Endothelial cell of umbilical vein (primary cell): ENCODE data around the gene WNK4. TPM values are rescaled to one million over a fixed set of nuclear protein-coding genes. Genes with fewer than 3 reads are reported as not detected.

ENCODE experiments used
- BruUV-seq: library from RNA; stranded (reverse); fragments of 400-500 nt; replicated peaks from 2 replicates; lab custom pipeline; 2021; lab: Mats Ljungman, UMichigan
- CTCF ChIA-PET: fragments of 300-600, 350-600 bp; sonication (Branson Sonifier 250); formaldehyde crosslinking; loops from one replicate; lab custom pipeline; 2021; ENCODE audit warnings: antibody characterized with exemption, inconsistent platforms; lab: Charles Lee
- POLR2A ChIA-PET: fragments of 300-600, 350-600 bp; sonication (Branson Sonifier 250); formaldehyde crosslinking; loops from one replicate; lab custom pipeline; 2021; ENCODE audit warnings: antibody characterized with exemption, inconsistent platforms; lab: Charles Lee
- DNase-seq: peaks from one replicate; pipeline ENCODE4 v3.0.0-alpha.2; 2011; ENCODE audit warnings: low read depth, low spot score
- FAIRE-seq: peaks from 2 replicates; lab custom pipeline; 2011; peaks lifted over from hg19 to GRCh38; lab: Jason Lieb, UNC
- H2AFZ ChIP-seq: 2 replicates; pipeline ENCODE4 v1.6.0; 2012; ENCODE audit warnings: low read depth, low read length, control low read depth, inconsistent platforms
- H3K27ac ChIP-seq: 2 replicates; pipeline ENCODE4 v1.5.1; 2011; ENCODE audit warnings: low read depth, mild to moderate bottlenecking, control low read depth, low read length, moderate library complexity; ENCODE audit not compliant: insufficient read depth
- H3K27me3 ChIP-seq, 2 experiments: 2 replicates each; pipeline versions ENCODE4 v1.6.0 to v1.6.1; 2011; ENCODE audit warnings: low read length in 2 of 2, mixed read lengths in 1 of 2; ENCODE audit not compliant: control insufficient read depth in 2 of 2, insufficient read depth in 2 of 2
- H3K36me3 ChIP-seq, 2 experiments: 2 replicates in 1 of 2; 3 replicates in 1 of 2; pipeline ENCODE4 v1.5.1; 2011; ENCODE audit warnings: low read length in 2 of 2, mild to moderate bottlenecking in 1 of 2, moderate library complexity in 1 of 2; ENCODE audit not compliant: control insufficient read depth in 2 of 2, insufficient read depth in 2 of 2; ENCODE audit errors: extremely low read depth in 1 of 2
- H3K4me1 ChIP-seq: 3 replicates; pipeline ENCODE4 v1.5.1; 2011; ENCODE audit warnings: mild to moderate bottlenecking, low read length; ENCODE audit not compliant: control insufficient read depth, insufficient read depth; ENCODE audit errors: extremely low read depth
- H3K4me2 ChIP-seq: 2 replicates; pipeline ENCODE4 v1.6.1; 2011; ENCODE audit warnings: low read length, control low read depth, mixed read lengths; ENCODE audit not compliant: insufficient read depth
- H3K4me3 ChIP-seq, 3 experiments: fragments of 200-600 bp in 1 of 3; sonication (generic), shearing (Covaris generic) in 1 of 3; replicated peaks in 1 of 3; 2 replicates each; pipeline ENCODE4 v1.5.1; 2011 to 2016; ENCODE audit warnings: control low read depth in 3 of 3, low read length in 3 of 3, mild to moderate bottlenecking in 2 of 3, inconsistent platforms in 1 of 3, low read depth in 1 of 3, moderate library complexity in 1 of 3; ENCODE audit not compliant: insufficient read depth in 1 of 3
- H3K79me2 ChIP-seq: 2 replicates; pipeline ENCODE4 v1.6.0; 2012; ENCODE audit warnings: low read length, inconsistent platforms; ENCODE audit not compliant: control insufficient read depth, insufficient read depth
- H3K9ac ChIP-seq: replicated peaks from 2 replicates; pipeline ENCODE3; 2011; ENCODE audit warnings: low read length, control low read depth; ENCODE audit not compliant: insufficient read depth; ENCODE audit errors: extremely low read depth
- H3K9me1 ChIP-seq: replicated peaks from 3 replicates; pipeline ENCODE4 v1.6.0; 2011; ENCODE audit warnings: mild to moderate bottlenecking, low read length; ENCODE audit not compliant: control insufficient read depth, insufficient read depth; ENCODE audit errors: extremely low read depth
- H3K9me3 ChIP-seq: replicated peaks from 2 replicates; pipeline ENCODE4 v1.5.1; 2012; ENCODE audit warnings: low read length, inconsistent platforms; ENCODE audit not compliant: control insufficient read depth, insufficient read depth
- H4K20me1 ChIP-seq: replicated peaks from 2 replicates; pipeline ENCODE3; 2011; ENCODE audit warnings: mild to moderate bottlenecking, low read length; ENCODE audit not compliant: control insufficient read depth, insufficient read depth; ENCODE audit errors: extremely low read depth
- CTCF ChIP-seq, 2 donors: IDR thresholded peaks; 1 replicate in 1 of 2; 2 replicates in 1 of 2; pipeline ENCODE4 v1.5.1; 2011; ENCODE audit warnings: low read length in 2 of 2, mild to moderate bottlenecking in 2 of 2, moderate library complexity in 2 of 2, control low read depth in 1 of 2, inconsistent platforms in 1 of 2, low read depth in 1 of 2; ENCODE audit not compliant: insufficient read depth in 1 of 2; ENCODE audit errors: extremely low read depth in 1 of 2
- JUN ChIP-seq: IDR thresholded peaks from 2 replicates; pipeline ENCODE4 v1.6.1; 2011; ENCODE audit warnings: borderline replicate concordance, low read depth; ENCODE audit not compliant: insufficient read length, insufficient read depth
- MAX ChIP-seq: IDR thresholded peaks from 2 replicates; pipeline ENCODE4 v1.6.1; 2011; ENCODE audit not compliant: insufficient read depth, insufficient read length
- POLR2A ChIP-seq: IDR thresholded peaks from 2 replicates; pipeline ENCODE4 v1.6.1; 2012; ENCODE audit warnings: low read depth, mild to moderate bottlenecking, control low read depth, low read length
- POLR2AphosphoS5 ChIP-seq: IDR thresholded peaks from 2 replicates; pipeline ENCODE4 v1.6.1; 2012; ENCODE audit warnings: low read depth, mild to moderate bottlenecking, control low read depth, low read length, moderate library complexity; ENCODE audit not compliant: insufficient read depth
- dilution Hi-C: fragments of 300-500 bp; cut with MboI; formaldehyde crosslinking; loops from one replicate; pipeline ENCODE4 v1.15.0; 2019; ENCODE audit warnings: low sequenced_read_pairs; ENCODE audit not compliant: extremely low pct_ligation_motif_present
- intact Hi-C: fragments of 100-400 bp; cut with micrococcal nuclease; formaldehyde crosslinking; loops from one replicate; pipeline ENCODE4 v1.10.0; 2022
- polyA plus RNA-seq, 4 experiments: library from polyadenylated mRNA; depleted of rRNA in 3 of 4; stranded (reverse) in 3 of 4; unstranded in 1 of 4; fragments of >200 nt; gene quantifications; 2 replicates each; pipeline versions ENCODE4 v1.2.1 to v1.2.3, GENCODE V29; 2011 to 2012; ENCODE audit warnings: missing spikeins in 1 of 4
- total RNA-seq: library from RNA; stranded (reverse); gene quantifications from 2 replicates; pipeline ENCODE4 v1.2.3, GENCODE V29; 2021

The WNK4 gene
- total and polyA plus RNA-seq, 2 donors (not counting 3 experiments of a cell fraction or from before 2014, with no cell fraction given): 0.84 to 1.9 TPM

- CTCF ChIA-PET: interaction anchor here (1.0 to 3.8 kb wide), 5 partner anchors 11 to 183 kb away, joined by 3 to 12 read pairs (median 4); partner anchors contain the start of genes BECN1 and VPS25
Observed at GRCh38 chr17:42760652-42761581, 19.5 kb upstream of the WNK4 start, which contains the start of gene RAMP2. Gene RAMP2 (plus strand): TSS chr17:42761227. CDS start chr17:42761262, 35 bp downstream.

DNA sequence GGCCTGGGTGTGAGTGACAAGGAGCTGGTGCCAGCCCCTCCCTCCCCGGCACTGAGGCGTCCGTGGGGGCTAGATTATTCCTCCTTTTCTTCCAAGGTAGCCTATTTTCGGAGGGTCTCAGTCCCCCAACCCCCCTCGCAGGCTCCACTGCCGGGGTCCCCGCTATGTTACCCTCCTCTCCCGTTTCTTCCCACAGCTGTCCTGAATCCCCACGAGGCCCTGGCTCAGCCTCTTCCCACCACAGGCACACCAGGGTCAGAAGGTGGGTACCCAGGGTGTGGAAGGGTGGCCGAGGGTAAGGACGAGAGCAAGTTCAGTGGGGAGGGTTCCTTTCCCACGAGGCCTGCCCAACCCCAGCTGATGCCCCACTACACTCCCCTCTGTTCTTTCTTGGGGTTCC, 18.8 kb upstream of the WNK4 start:
- H4K20me1 ChIP-seq: no peaks in the 10 kb centered on the region
- peak overlapping the region; percentile 49 for H3K9ac ChIP-seq
- intact Hi-C loops (no loop called here), dilution Hi-C loops (no loop called here)
- H3K9me1 ChIP-seq: no peaks in the 10 kb centered on the region
- no peak overlapping the region for H3K27ac ChIP-seq
- CTCF ChIA-PET: interaction anchor here (0.6 to 3.8 kb wide), 6 partner anchors 12 to 246 kb away, joined by 3 to 53 read pairs (median 21); partner anchors contain the start of genes BECN1, EZH1, VPS25 and WNK4
- H3K36me3 ChIP-seq: no peaks in the 10 kb centered on the region
- peak overlapping the region; percentile 76 for H2AFZ ChIP-seq
- H3K27me3 ChIP-seq: peaks cover 0 to 3% of the 10 kb centered on the region in 2 experiments
- FAIRE-seq: no peak
- no peak for TF ChIP-seq MAX
- TF ChIP-seq JUN: no peak
- TF ChIP-seq CTCF (IDR thresholded peaks at IDR 0.05; ENCODE audit: extremely low read depth in 1 of 2, insufficient read depth in 1 of 2, low read depth in 1 of 2, low read length in 2 of 2): no peak
- H3K79me2 ChIP-seq: no peaks in the 10 kb centered on the region
- H3K4me2 ChIP-seq: peak overlapping the region; percentile 46
- POLR2A ChIA-PET: interaction anchor here (1.0 kb wide), 1 partner anchor 19 kb away, joined by 3 read pairs; the partner anchor contains the start of gene WNK4
- no peak for DNase-seq
- peaks cover 39% of the 10 kb centered on the region for H3K4me1 ChIP-seq
- no TSS peak for BruUV-seq
- no peaks in the 10 kb centered on the region for H3K9me3 ChIP-seq
- H3K4me3 ChIP-seq: peak overlapping the region in 2 of 3 experiments; percentile 10 to 67

More at GRCh38 chr17:42760652-42761581, 19.5 kb upstream of the WNK4 start, which contains the start of gene RAMP2:
- Histone ChIP-seq H3K9ac (peak within 1 kb of the TSS; percentile 49), H3K36me3 (no peaks in the 10 kb centered on the region), H3K4me3 (peak within 1 kb of the TSS; percentile 10 to 67 (median 14)), H3K4me1 (peaks cover 39% of the 10 kb centered on the region), H3K9me1 (no peaks in the 10 kb centered on the region), H4K20me1 (no peaks in the 10 kb centered on the region), H3K27me3 (peaks cover 0 to 3% of the 10 kb centered on the region in 2 experiments), H3K27ac (no peak within 1 kb of the TSS), H3K9me3 (no peaks in the 10 kb centered on the region), H2AFZ (peak within 1 kb of the TSS; percentile 76), H3K4me2 (peak within 1 kb of the TSS; percentile 46), H3K79me2 (no peaks in the 10 kb centered on the region)
- POLR2A ChIA-PET: interaction anchor here (1.0 to 1.2 kb wide), 2 partner anchors 12 to 20 kb away, joined by 3 read pairs; partner anchors contain the start of genes VPS25 and WNK4
- no peak for TF ChIP-seq POLR2A
- peak; percentile 35 for TF ChIP-seq POLR2AphosphoS5
- intact Hi-C loops: no loop called here
- FAIRE-seq (no peak), DNase-seq (peak; percentile 28)
- dilution Hi-C loops: no loop called here
- BruUV-seq: no TSS peak
